Fibroblast of gingiva (primary cell): Measurements from ENCODE around the gene HSPBP1.
"Not testable (repeated sequence)": the region's sequence is repeated elsewhere in the genome, so short reads cannot be mapped to it uniquely, and the experiment has no call there.

Experiments
- DNase-seq: peaks from one replicate; pipeline ENCODE4 v3.0.0-alpha.2; 2011; ENCODE audit warnings: low read depth

HSPBP1 gene, protein sequence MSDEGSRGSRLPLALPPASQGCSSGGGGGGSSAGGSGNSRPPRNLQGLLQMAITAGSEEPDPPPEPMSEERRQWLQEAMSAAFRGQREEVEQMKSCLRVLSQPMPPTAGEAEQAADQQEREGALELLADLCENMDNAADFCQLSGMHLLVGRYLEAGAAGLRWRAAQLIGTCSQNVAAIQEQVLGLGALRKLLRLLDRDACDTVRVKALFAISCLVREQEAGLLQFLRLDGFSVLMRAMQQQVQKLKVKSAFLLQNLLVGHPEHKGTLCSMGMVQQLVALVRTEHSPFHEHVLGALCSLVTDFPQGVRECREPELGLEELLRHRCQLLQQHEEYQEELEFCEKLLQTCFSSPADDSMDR

DNA sequence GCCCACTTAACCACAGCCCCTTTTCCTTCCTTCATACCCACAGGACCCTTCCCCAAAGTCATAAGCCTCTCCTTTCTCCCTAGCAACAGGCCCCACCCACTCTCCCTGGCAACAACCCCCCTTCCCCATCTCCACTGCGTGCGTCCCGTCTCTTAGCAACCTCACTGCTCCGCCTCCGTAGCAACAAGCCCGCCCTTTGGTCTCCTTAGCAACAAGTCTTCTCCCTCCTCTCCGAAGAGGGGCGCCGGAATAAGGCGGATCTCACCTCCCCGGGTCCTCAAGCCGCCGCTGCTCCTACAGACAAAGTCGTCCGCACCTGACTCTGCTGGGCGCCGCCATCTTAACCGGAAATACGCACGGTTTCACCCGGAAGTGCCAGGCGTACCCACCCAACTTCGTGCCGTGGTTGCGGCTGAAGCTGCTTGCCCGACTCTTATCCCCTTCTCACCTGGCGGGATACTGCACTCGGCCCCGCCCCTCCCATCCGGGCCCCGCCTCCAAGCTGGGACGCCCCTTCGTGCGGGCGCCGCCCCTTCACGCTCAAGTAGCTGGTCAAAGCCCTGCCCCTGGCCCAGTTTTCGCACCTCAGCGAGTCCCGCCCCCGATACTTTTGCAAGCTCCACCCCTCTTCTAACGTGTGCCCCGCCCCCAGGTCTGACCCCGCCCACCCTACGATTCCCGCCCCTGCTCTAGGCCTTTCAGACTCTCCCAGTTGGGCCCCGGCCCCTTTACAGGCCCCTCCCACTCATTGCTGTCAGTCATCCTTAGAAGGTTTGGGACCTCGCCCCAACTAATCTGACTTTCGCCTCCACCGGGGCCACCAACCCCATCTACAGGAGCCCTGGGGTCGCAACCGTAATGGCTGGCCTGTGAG, at the start of gene HSPBP1:
HSPBP1 (minus strand) TSS at position 341 of the 874 bp plus-strand sequence. CDS start 502 bp downstream, outside the sequence.
- peak; percentile 91 for DNase-seq

DNA sequence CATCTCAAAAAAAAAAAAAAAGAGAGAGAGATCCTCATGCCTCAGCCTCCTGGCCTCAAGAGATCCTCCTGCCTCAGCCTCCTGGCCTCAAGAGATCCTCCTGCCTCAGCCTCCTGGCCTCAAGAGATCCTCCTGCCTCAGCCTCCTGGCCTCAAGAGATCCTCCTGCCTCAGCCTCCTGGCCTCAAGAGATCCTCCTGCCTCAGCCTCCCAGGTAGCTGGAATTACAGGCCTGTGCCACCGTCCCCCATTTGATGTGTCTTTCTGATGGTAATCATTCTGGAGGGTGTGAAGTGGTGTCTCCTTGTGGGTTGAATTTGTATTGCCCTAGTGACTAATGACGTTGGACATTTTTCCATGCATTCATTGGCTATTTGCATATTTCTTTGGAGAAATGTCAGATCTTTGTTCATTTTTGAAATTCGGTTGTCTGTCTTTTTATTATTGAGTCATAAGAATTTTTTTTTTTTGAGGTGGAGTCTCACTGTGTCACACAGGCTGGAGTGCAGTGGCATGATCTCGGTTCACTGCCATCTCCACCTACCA, 48.9 kb upstream of the HSPBP1 start:
- not testable (repeated sequence) for DNase-seq

DNA sequence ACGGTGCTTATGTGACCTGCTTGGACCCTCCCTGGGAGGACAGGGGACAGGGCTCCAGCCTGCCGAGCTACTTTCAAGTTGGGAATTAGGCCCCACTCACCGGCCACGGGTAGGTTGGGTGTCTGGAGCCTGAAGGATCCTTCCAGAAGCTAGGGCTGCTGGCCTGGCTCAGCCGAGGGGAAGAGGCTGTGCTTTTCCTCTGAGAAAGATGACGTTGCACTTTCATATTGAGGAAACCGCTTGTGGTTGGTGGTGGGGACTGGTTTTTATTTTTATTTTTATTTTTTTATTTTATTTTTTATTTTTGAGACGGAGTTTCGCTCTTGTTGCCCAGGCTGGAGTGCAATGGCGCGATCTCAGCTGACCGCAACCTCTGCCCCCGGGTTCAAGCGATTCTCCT, 45.3 kb upstream of the HSPBP1 start, which contains the start of gene TMEM150B:
TMEM150B (minus strand) TSS at position 170 of the 400 bp plus-strand sequence. CDS start 4,305 bp downstream, outside the sequence.
- DNase-seq, result no peak

DNA sequence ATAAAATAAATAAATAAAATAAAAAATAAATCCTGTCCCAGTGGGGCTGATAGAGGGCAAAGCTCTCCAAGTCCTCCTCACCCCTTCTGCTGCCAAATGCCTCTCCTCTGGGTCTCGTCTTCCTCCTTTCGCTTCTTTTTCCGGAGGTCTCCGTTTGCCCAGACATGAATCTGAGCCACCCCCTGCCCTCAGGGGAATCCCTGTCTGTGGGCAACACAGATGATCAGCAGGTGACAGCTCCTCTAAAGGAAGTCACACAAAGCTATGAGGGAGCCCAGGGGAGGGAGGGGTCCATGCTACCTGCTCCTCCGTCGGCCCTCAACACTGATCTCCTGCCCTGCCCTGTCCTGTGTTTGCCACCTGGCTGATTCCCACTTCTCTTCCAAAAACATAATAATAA, 44.8 kb upstream of the HSPBP1 start:
- DNase-seq, result no peak

DNA sequence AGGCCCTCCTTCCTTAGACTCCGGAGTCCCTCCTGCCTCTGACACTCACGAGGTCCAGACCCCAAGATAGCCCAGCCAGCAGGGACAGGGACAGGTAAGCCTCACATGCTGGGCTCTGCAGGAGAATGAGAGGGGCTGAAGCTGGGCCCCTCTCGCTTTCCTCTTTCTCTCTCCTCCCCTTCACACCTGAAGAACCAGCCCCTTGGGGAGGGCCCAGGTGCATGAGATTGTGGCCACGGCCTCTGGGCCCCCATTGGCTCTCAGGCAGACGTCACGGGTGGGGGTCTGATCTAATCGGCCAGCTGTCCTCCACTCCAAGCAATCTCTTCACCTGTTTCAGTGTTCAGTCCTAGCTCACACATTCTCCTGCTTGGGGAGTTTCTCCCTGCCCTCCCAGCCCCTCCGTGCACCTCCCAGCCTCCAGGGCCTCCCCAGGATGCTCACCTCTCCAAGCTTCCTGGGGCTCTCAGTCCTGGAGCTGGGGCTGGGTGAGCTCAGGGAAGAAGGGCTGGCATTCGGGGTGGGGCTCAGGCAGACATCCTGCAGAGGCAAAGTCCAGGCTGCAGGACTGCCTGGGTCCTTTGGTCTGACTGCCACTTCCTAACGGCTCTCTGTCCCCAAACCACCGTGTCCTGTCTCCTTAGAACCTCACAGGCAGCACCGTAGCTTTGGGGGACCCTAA, 42.4 kb upstream of the HSPBP1 start:
- no peak for DNase-seq

DNA sequence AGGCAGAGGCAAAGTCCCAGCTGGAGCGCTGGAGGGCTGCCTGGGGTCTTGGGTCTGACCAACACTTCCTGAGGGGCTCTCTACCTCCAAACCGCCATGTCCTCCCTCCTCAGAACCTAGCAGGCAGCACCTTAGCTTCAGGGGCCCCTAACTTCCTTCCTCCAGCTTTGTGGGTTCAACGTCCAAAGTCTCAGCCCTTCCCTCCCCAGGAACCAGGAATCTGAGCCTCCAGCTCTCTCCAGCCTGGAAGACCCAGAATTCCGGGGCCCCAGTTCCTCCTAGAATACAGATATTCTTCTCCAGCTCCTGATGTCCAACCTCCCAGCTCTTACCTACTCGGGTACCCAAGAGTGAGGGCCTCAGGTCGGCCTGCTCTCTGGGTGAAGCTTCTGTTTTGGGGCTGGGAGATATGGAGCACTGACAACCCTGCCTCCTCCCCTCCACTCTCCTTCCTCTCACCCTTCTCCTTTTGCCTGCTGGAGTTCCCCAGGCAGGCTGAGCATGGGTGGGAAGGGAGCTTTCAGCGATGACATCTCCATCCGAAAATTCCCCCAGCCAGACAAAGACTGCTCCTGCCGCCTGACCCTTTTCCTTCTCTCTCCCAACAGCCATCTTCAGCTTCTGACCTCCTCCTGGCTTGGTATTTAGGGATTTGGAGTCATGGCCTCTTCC, 41.7 kb upstream of the HSPBP1 start:
- no peak for DNase-seq

DNA sequence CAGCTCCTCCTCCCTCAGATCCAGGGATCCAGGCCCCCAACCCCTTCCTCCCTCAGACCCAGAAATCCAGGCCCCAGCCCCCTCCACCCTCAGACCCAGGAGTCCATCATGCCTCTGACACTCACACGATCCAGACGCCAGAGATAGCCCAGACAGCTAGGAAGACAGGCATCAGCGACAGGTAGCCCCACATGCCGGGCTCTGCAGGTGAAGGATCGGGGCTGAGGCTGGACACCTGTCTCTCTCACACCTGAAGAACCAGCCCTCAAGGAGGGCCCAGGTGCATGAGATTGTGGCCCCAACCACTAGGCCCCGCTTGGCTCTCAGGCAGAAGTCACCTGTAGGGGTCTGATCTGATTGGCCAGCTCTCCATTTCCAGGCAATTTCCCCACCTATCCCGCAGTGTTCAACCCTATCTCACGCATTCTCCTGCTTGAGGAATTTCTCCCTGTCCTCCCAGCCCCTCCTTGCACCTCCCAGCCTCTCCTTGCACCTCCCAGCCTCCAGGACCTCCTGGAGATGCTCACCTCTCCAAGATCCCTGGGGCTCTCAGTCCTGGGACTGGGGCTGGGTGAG, 41.0 kb upstream of the HSPBP1 start:
- DNase-seq, result no peak

DNA sequence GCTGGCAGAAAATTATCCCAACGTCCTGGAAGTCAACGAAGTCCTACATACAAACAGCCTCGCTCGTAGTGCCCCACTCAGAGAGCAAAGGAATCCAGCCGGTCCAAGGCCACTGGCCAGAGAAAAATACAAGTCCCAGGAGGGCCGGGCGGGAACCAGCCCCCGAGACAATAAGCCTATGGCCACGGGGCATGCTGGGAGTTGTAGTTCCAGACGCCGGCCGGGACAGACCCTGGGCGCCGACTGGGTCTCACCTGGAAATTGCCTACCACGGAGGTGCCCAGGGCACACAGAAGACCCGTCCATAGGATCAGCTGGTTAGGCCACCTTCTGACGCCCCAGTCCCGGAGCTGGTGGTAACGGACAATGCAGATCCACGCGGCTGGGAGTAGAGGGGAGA, 39.9 kb upstream of the HSPBP1 start:
- DNase-seq, result no peak

DNA sequence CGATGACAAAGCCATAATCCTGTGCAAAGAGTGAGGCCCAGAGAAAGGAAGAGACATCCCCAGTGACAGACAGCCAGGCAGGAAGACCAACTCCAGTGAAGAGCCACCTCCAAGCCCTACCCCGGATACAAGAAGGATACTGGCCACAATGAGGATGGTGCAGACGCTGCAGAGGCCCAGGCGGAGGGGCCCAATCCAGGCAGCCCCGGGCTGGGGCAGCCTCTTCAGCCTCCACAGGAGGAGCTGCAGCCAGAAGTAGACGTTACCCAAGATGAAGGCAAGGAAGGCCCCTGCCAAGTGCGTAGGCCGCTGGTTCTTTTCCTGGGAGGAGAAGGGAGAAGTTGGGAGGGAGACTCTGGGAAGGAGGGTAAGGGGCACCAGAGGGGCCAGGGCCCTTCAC, 36.7 kb upstream of the HSPBP1 start:
- no peak for DNase-seq

DNA sequence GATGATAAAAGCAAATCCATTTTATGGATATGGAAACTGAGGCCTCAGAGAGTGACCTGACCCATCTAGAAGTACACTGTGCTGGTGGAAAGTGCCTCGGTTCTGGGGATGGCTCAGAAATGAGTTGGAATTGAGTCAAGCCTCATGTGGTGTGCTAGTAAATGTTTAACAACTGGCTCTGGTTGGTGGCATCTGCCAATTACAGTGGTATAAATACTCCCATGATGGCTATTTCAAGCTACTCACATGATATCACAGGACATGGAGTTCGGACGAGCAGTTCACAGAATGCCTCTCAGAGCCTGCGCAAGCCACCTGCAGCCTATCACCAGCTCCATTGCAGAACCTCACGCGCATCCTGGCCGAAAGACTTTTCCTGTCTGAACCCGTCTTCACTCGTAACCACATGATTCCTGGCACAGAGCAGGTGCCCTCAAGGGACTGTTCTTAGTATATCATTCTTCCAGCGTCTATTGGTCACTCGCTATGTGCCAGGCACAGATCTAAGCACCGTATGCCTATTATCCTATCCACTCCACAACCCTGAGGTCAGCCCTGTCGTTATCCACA, 36.1 kb upstream of the HSPBP1 start:
- DNase-seq, result no peak

DNA sequence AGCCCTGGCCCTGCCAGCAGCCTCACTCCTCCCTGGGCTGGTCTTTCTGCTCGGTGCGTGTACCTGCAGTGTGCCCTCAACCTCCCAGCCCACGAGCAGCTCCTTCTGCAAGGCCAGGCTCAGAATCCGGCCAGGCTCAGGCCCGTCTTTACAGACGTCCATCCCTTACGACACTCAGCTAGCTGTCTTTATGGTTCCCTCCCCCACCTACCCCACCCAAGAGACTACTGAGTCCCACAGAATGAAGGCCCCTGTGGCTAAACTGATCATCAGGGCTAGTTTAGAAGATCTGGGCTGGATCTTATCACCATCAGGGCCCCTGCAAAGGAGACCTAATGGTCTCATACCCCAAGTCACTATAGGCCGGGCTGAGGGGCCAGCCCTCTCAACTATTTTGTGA, 34.5 kb upstream of the HSPBP1 start:
- DNase-seq, result no peak

DNA sequence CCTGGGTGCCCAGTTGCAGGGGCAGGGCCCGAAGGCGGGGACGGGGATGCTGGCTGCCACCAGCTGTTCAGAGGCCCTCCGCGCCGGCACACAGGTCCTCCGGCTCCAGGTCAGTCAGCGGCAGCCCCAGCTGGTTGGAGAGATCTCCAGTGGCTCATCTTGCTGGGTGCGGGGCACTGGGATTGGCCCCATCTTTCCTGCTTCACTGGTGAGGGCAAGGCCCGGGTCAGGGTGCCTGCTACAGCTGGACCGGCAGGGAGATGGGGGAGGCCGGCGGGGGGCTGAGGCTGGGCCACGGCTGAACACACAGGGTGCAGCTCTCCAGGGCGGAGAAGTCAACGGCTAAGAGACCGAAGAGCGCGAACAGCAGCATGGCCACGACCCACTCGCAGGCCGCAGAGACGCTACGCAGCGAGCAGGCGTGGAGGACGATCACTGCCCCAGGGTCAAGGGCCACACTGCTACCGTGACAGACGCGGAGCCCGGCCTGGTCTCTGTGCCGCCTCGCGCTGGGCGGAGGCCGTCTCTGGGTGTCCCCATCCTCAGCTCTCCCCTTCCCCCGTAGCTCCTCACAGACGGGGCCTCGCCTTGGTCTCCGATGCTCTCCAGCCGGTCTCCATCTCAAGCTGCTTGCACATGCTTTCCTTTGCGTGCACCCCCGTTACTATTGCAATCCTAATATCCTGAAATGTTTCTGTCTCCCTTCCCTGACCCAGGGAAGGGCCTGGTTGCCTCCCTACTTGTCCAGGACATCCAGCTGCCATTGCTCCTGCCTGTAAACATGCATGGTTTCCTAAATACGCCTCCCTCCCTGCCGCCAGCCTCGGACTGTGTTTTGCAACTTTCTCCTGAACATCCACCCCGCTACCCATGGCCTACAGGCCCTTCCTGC, 33.0 kb upstream of the HSPBP1 start:
- DNase-seq, result no peak

DNA sequence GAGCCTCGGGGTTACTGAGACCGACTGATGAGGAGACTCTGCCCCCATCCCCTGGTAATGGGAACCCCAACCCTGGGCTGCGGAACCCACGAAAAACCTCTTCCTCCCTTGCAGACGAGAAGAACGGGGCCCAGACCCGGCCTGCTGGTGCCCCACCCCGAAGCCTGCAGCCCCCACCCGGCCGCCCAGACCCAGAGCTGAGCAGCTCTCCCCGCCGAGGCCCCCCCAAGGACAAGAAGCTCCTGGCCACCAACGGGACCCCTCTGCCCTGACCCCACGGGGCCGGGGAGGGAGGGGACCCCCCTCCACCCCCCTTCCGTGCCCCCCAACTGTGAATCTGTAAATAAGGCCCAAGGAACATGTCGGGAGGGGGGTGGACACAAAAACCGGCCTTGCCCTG, 31.9 kb upstream of the HSPBP1 start:
- no peak for DNase-seq

DNA sequence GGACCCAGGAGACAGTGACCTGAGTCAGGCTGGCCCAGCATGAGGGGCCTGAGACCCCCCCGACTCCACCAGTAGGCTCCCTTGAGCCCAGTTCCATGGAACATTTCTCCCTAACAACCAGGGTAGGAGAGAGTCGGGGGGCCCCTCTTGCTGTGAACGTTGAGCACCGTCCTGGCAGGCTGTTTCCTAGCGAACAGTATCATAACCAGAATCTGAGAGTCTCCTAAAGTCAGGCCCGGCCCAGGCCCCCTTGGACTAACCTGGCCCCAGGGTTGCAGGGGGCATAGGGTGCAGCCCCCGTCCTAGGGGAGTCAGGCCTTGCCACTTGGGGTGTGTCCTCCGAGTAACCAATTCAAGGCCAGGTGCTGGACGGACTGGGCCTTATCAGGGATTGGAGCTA, 31.5 kb upstream of the HSPBP1 start:
- DNase-seq, result no peak

DNA sequence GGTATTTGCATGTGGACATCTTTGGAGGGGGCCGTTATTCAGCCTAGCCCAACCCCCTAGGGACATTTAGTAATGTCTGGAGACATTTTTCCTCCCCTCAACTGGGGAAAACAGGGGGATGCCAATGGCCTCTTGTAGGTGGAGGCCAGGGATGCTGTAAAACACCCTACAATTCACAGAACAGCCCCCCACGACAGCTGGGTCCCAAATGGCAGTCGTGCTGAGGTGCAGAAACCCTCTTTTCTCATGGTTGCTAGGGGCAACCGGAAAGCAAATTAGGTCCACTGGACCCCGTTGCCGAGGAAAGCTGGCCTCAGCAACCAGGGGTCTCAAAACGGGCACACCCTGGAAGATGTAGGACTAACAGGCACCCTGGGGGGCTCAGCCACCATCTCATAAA, 30.6 kb upstream of the HSPBP1 start:
- DNase-seq, result no peak

DNA sequence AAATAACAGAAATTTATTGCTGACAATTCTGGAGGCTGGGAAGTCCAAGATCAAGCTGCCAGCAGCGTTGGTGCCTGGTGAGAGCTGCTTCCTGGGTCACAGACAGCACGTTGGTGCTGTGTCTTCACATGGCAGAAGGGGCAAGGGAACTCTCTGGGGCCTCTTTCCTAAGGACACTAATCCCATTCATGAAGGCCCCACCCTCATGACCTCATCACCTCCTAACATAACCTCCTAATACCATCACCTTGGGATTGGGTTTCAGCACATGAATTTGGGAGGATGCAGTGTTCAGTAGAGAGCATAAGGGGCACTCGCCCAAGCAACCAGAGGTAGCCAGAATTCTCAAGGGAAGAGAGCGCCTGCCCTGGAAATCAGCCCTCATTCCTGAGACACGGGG, 29.5 kb upstream of the HSPBP1 start:
- DNase-seq, result no peak

DNA sequence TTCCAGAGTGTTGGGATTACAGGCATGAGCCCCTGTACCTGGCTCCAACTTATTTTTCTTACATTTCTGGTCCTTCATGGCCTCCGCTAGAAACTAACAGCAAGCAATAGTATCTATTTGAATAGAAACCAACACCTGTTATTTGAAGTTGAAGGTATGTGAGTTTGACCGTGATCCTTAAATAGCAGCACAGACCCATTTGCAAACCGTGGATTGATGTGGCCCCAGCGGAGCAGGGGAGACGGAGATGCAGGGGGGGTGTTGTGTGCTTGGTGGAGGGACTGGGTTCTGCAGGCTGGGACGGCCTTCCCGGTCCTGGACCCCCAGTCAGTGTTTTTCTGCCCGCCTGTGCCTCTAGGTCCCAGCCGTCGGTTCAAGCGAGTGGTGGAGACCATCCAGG, 28.4 kb upstream of the HSPBP1 start:
- DNase-seq, result no peak

DNA sequence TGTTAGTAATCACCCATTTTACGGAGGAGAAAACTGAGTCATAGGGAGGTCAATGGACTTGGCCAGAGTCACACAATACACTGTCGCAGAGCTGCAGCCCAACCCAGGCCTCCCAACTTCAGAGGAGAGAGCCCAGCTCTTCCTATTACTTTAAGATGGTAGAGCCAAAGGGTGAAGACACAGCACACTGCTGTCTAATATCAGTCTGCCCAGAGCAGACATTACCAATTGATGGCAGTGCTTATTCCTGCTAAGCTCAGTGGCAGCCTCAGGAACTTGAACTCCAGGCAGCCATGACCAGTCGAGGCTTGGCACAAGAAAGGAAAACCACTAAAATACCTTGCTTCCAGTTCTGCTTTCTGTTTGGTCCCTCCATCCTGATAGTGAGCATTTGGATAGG, 26.8 kb upstream of the HSPBP1 start:
- DNase-seq, result no peak

DNA sequence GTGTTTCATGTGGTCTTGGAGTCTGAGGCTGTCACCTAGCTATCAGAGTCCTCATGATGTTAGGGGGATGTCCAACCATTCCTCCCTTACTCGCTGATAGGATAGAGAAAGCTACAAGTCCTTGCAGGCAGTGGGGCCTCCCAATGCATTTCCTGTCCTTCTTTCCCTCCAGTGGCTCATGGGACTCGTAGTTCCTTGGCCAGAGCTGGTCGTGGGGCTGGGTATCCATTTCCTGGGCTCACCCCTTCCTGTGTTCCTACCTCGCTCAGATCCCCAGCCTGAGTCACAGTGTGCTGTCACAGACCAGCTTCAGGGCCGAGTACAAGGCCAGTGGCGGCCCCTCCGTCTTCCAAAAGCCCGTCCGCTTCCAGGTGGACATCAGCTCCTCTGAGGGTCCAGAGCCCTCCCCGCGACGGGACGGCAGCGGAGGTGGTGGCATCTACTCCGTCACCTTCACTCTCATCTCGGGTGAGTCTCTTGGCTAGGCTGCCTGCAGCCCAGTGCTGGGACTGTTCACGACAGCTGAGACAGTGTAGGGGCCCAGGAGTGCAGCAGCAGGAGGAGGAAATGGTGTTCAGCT, 26.2 kb upstream of the HSPBP1 start:
- DNase-seq, result no peak

DNA sequence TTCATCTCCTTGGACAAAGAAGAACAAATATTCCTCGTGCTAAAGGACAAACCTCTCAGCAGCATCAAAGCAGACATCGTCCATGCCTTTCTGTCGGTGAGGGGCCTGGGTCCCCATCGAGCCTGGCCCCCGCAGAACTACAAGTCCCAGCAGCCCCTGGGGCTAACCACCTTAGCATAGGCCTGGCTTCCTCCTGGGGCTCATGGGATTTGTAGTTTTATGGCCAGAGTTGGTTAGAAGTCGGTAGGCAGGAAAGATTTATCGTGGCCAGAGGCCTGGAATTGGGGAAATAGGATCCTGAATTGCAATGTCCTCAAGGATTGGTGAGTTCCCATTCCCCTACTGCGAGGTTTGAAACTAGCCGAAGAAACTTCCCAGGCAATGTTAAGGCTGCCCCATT, 25.6 kb upstream of the HSPBP1 start:
- no peak for DNase-seq
